ENCODE measurements around the gene RBMS3.

DNA sequence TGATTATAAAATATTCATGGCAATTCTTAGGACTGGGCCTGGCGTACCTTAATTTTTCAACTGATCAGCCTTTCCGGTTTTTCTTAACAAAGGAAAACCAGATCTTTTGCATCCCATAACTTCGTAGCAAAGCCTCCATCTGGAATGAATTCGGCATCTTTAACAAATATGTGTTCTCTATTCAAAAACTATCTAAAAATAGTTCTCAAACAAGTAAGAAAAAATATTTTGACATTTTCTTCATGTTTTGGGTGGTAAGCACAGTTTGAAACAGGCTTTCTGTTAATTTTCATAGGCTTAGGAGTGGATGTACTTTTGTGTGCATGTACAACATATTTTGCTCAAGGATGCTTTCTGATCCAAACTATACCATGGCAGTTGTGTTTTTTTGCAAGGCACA, 55.1 kb downstream of the RBMS3 start:
- TF ChIP-seq, protein P1, sequence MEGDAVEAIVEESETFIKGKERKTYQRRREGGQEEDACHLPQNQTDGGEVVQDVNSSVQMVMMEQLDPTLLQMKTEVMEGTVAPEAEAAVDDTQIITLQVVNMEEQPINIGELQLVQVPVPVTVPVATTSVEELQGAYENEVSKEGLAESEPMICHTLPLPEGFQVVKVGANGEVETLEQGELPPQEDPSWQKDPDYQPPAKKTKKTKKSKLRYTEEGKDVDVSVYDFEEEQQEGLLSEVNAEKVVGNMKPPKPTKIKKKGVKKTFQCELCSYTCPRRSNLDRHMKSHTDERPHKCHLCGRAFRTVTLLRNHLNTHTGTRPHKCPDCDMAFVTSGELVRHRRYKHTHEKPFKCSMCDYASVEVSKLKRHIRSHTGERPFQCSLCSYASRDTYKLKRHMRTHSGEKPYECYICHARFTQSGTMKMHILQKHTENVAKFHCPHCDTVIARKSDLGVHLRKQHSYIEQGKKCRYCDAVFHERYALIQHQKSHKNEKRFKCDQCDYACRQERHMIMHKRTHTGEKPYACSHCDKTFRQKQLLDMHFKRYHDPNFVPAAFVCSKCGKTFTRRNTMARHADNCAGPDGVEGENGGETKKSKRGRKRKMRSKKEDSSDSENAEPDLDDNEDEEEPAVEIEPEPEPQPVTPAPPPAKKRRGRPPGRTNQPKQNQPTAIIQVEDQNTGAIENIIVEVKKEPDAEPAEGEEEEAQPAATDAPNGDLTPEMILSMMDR (IDR thresholded peaks at IDR 0.05; ENCODE audit: insufficient read depth, low read depth, low read length), result no peak
- no peak for TF ChIP-seq EZH2 (IDR thresholded peaks at IDR 0.05; ENCODE audit: insufficient read depth, low read length)
